ENCODE results near the gene LRRIQ1. TPM values are rescaled to one million over a fixed set of nuclear protein-coding genes. Genes with fewer than 3 reads are reported as not detected.

The LRRIQ1 gene
- total and polyA plus RNA-seq, 2 donors (not counting 1 experiment from before 2014, with no cell fraction given), result not detected

- TF ChIP-seq EZH2 (IDR thresholded peaks at IDR 0.05; ENCODE audit: borderline replicate concordance, insufficient read depth, low read depth, low read length, poor library complexity, severe bottlenecking), result no peak
- TF ChIP-seq, protein P1, sequence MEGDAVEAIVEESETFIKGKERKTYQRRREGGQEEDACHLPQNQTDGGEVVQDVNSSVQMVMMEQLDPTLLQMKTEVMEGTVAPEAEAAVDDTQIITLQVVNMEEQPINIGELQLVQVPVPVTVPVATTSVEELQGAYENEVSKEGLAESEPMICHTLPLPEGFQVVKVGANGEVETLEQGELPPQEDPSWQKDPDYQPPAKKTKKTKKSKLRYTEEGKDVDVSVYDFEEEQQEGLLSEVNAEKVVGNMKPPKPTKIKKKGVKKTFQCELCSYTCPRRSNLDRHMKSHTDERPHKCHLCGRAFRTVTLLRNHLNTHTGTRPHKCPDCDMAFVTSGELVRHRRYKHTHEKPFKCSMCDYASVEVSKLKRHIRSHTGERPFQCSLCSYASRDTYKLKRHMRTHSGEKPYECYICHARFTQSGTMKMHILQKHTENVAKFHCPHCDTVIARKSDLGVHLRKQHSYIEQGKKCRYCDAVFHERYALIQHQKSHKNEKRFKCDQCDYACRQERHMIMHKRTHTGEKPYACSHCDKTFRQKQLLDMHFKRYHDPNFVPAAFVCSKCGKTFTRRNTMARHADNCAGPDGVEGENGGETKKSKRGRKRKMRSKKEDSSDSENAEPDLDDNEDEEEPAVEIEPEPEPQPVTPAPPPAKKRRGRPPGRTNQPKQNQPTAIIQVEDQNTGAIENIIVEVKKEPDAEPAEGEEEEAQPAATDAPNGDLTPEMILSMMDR (IDR thresholded peaks at IDR 0.05), result no peak
- ChIA-PET POLR2A (no interaction called here), CTCF (no interaction called here)
- no peaks in the 10 kb centered on the region for H4K20me1 ChIP-seq (ENCODE audit: control insufficient read depth, insufficient read depth, low read length, poor library complexity, severe bottlenecking)
- Mint-ChIP-seq H3K27ac (no peak overlapping the region), H3K27me3 (peaks cover 9% of the 10 kb centered on the region), H3K9me3 (ENCODE audit: insufficient read depth) (no peaks in the 10 kb centered on the region), H3K4me1 (peaks cover 7% of the 10 kb centered on the region), H3K4me3 (peak overlapping the region; percentile 77)
- peak overlapping the region; percentile 63 for H3K9ac ChIP-seq (ENCODE audit: low read length)
- H3K9me3 ChIP-seq (ENCODE audit: control extremely low read depth in 1 of 3, control insufficient read depth in 2 of 3, insufficient read depth in 1 of 3, low read length in 2 of 3), result no peaks in the 10 kb centered on the region
- peak overlapping the region; percentile 72 for H3K4me2 ChIP-seq (replicated peaks; ENCODE audit: low read depth, low read length, poor library complexity, severe bottlenecking)
- ATAC-seq (ENCODE audit: low read depth) (no peak), DNase-seq (no peak)
- H3K36me3 ChIP-seq (replicated peaks in 1 of 2; ENCODE audit: control extremely low read depth in 1 of 2, control insufficient read depth in 1 of 2, extremely low read depth in 1 of 2, insufficient read depth in 2 of 2, low read length in 1 of 2), result no peaks in the 10 kb centered on the region
- peak overlapping the region in 3 of 5 experiments; percentile 31 to 52 (median 52) for H3K4me3 ChIP-seq (ENCODE audit: control extremely low read depth in 1 of 5, extremely low read depth in 1 of 5, insufficient read depth in 1 of 5, low read depth in 2 of 5, low read length in 4 of 5)
- no peaks in the 10 kb centered on the region for H3K79me2 ChIP-seq (ENCODE audit: control insufficient read depth, insufficient read depth, low read length)
- H3K27me3 ChIP-seq (replicated peaks in 1 of 4; ENCODE audit: control extremely low read depth in 1 of 4, control insufficient read depth in 3 of 4, insufficient read depth in 4 of 4, low read length in 3 of 4), result peaks cover 0 to 4% (median 2%) of the 10 kb centered on the region in 4 experiments
- intact Hi-C loops (cut with micrococcal nuclease), result no loop called here
- WGBS (ENCODE audit: insufficient coverage), result no CpG with 5 or more reads among the region's 3 CpGs
- no peaks in the 10 kb centered on the region for H3K4me1 ChIP-seq (ENCODE audit: control insufficient read depth in 2 of 2, insufficient read depth in 2 of 2, low read length in 2 of 2)
- no peak overlapping the region for H3K27ac ChIP-seq (ENCODE audit: low read length in 2 of 2)
- peak overlapping the region; percentile 75 for H2AFZ ChIP-seq (ENCODE audit: insufficient read depth, low read depth, low read length, poor library complexity, severe bottlenecking)
Measured at GRCh38 chr12:85036733-85037132, 582 bp downstream of the LRRIQ1 start.

- Histone ChIP-seq H4K20me1 (ENCODE audit: control insufficient read depth, insufficient read depth, low read length, poor library complexity, severe bottlenecking) (no peaks in the 10 kb centered on the region), H3K27me3 (replicated peaks in 1 of 4; ENCODE audit: control extremely low read depth in 1 of 4, control insufficient read depth in 3 of 4, insufficient read depth in 4 of 4, low read length in 3 of 4) (peaks cover 0 to 1% (median 0%) of the 10 kb centered on the region in 4 experiments), H3K4me3 (ENCODE audit: control extremely low read depth in 1 of 5, extremely low read depth in 1 of 5, insufficient read depth in 1 of 5, low read depth in 2 of 5, low read length in 4 of 5) (no peak overlapping the region), H3K9me3 (ENCODE audit: control extremely low read depth in 1 of 3, control insufficient read depth in 2 of 3, insufficient read depth in 1 of 3, low read length in 2 of 3) (no peaks in the 10 kb centered on the region), H3K4me1 (ENCODE audit: control insufficient read depth in 2 of 2, insufficient read depth in 2 of 2, low read length in 2 of 2) (no peaks in the 10 kb centered on the region), H3K4me2 (replicated peaks; ENCODE audit: low read depth, low read length, poor library complexity, severe bottlenecking) (no peak overlapping the region), H3K27ac (ENCODE audit: low read length in 2 of 2) (no peak overlapping the region), H3K9ac (ENCODE audit: low read length) (no peak overlapping the region), H3K79me2 (ENCODE audit: control insufficient read depth, insufficient read depth, low read length) (no peaks in the 10 kb centered on the region), H3K36me3 (replicated peaks in 1 of 2; ENCODE audit: control extremely low read depth in 1 of 2, control insufficient read depth in 1 of 2, extremely low read depth in 1 of 2, insufficient read depth in 2 of 2, low read length in 1 of 2) (no peaks in the 10 kb centered on the region), H2AFZ (ENCODE audit: insufficient read depth, low read depth, low read length, poor library complexity, severe bottlenecking) (no peak overlapping the region)
- intact Hi-C loops (cut with micrococcal nuclease), result no loop called here
- TF ChIP-seq EZH2 (IDR thresholded peaks at IDR 0.05; ENCODE audit: borderline replicate concordance, insufficient read depth, low read depth, low read length, poor library complexity, severe bottlenecking), result no peak
- TF ChIP-seq, protein P1 (IDR thresholded peaks at IDR 0.05), result no peak
- ChIA-PET CTCF (no interaction called here), POLR2A (no interaction called here)
- Mint-ChIP-seq H3K27me3 (peaks cover 1% of the 10 kb centered on the region), H3K4me3 (no peak overlapping the region), H3K9me3 (ENCODE audit: insufficient read depth) (no peaks in the 10 kb centered on the region), H3K4me1 (peaks cover 1% of the 10 kb centered on the region), H3K27ac (no peak overlapping the region)
- WGBS (ENCODE audit: insufficient coverage), result no CpG with 5 or more reads among the region's 1 CpG
- DNase-seq, result no peak
- no peak for ATAC-seq (ENCODE audit: low read depth)
Measured at GRCh38 chr12:85041395-85041794, 5.2 kb downstream of the LRRIQ1 start.
